Panc1 (cell line): ENCODE data around the gene ZNF683. TPM values are rescaled to one million over a fixed set of nuclear protein-coding genes. Genes with fewer than 3 reads are reported as not detected.
A peak's percentile ranks its signal among the peaks of the same experiment; 100 is the strongest.

Experiments
- ATAC-seq: fragments of 200-7000 bp; cut with Tn5 transposase; 2 replicates; pipeline ENCODE4 v1.9.1; 2020; ENCODE audit warnings: mild to moderate bottlenecking, moderate library complexity
- BruUV-seq: library from RNA; stranded (reverse); fragments of 400-500 nt; replicated peaks from 2 replicates; lab custom pipeline; 2021; lab: Mats Ljungman, UMichigan
- CTCF ChIA-PET: fragments of 300-600 bp; sonication (Branson Sonifier 250); formaldehyde crosslinking; loops from one replicate; lab custom pipeline; 2022; ENCODE audit warnings: antibody characterized with exemption; lab: Charles Lee
- POLR2A ChIA-PET: fragments of 300-600 bp; sonication (Branson Sonifier 250); formaldehyde crosslinking; loops from one replicate; lab custom pipeline; 2022; ENCODE audit warnings: antibody characterized with exemption; lab: Charles Lee
- DNase-seq: peaks from one replicate; pipeline ENCODE4 v3.0.0-alpha.2; 2010; ENCODE audit warnings: low read depth, low spot score
- H3K27ac ChIP-seq: 2 replicates; pipeline ENCODE4 v1.5.1; 2011; ENCODE audit warnings: mild to moderate bottlenecking, low read length, inconsistent platforms
- H3K27me3 ChIP-seq: fragments of 200-500 bp; sonication (Bioruptor generic); 2 replicates; pipeline ENCODE4 v1.6.0; 2014; ENCODE audit warnings: low read length, inconsistent platforms; ENCODE audit not compliant: control insufficient read depth, insufficient read depth
- H3K36me3 ChIP-seq: fragments of 200-500 bp; sonication (Bioruptor generic); 2 replicates; pipeline ENCODE4 v1.5.1; 2014; ENCODE audit warnings: inconsistent platforms, mild to moderate bottlenecking, low read length, moderate library complexity; ENCODE audit not compliant: control insufficient read depth, insufficient read depth
- H3K4me1 ChIP-seq: 2 replicates; pipeline ENCODE4 v1.5.1; 2011; ENCODE audit warnings: inconsistent platforms, mild to moderate bottlenecking, low read length, moderate library complexity; ENCODE audit not compliant: control insufficient read depth, insufficient read depth
- H3K4me3 ChIP-seq, 2 experiments: 2 replicates each; pipeline ENCODE4 v1.5.1; 2011 to 2012; ENCODE audit warnings: low read depth in 2 of 2, low read length in 2 of 2, mild to moderate bottlenecking in 2 of 2, inconsistent platforms in 1 of 2, moderate library complexity in 1 of 2
- H3K9me3 ChIP-seq: fragments of 200-500 bp; sonication (Bioruptor generic); 2 replicates; pipeline ENCODE4 v1.5.1; 2014; ENCODE audit warnings: low read depth, mild to moderate bottlenecking, inconsistent platforms, low read length, moderate library complexity; ENCODE audit not compliant: control insufficient read depth, insufficient read depth
- CTCF ChIP-seq: fragments of 450-650 bp; IDR thresholded peaks from 2 replicates; pipeline ENCODE4 v1.5.1; 2017; ENCODE audit warnings: mild to moderate bottlenecking
- POLR2AphosphoS5 ChIP-seq: IDR thresholded peaks from 2 replicates; pipeline ENCODE4 v1.6.1; 2012; ENCODE audit warnings: mild to moderate bottlenecking, low read depth, low read length, moderate library complexity
- REST ChIP-seq, 2 experiments: IDR thresholded peaks; 2 replicates each; pipeline ENCODE4 v1.6.1; 2011 to 2012; ENCODE audit warnings: low read depth in 2 of 2, control low read depth in 1 of 2, low read length in 1 of 2, mild to moderate bottlenecking in 1 of 2, moderate library complexity in 1 of 2; ENCODE audit not compliant: insufficient read depth in 1 of 2
- SIN3A ChIP-seq: IDR thresholded peaks from 2 replicates; pipeline ENCODE4 v1.6.1; 2012; ENCODE audit warnings: low read depth, mild to moderate bottlenecking, low read length, moderate library complexity, borderline replicate concordance; ENCODE audit not compliant: insufficient read depth
- TCF7L2 ChIP-seq: IDR thresholded peaks from 2 replicates; pipeline ENCODE4 v1.6.1; 2011; ENCODE audit warnings: mild to moderate bottlenecking, low read depth, low read length, inconsistent platforms
- in situ Hi-C: cut with HindIII; loops from 2 replicates; pipeline ENCODE4 v1.10.0; 2016; ENCODE audit warnings: low sequenced_read_pairs, low pct_unique_long_range_greater_than_20kb
- intact Hi-C: fragments of 100-400 bp; cut with micrococcal nuclease; formaldehyde crosslinking; loops from one replicate; pipeline ENCODE4 v1.10.0; 2022; ENCODE audit not compliant: unreplicated experiment
- total RNA-seq: library from RNA; stranded (reverse); gene quantifications from one replicate; pipeline ENCODE4 v1.2.1, GENCODE V29; 2021; ENCODE audit not compliant: unreplicated experiment

Gene ZNF683
- total RNA-seq, 1 experiment from 2014 or later, result not detected

- in situ Hi-C loops, result no loop called here
- POLR2A ChIA-PET, result interaction anchor here (1.1 kb wide), 1 partner anchor 17 kb away, joined by 3 read pairs; no protein-coding TSS in a partner anchor
Measured at GRCh38 chr1:26322042-26322331, 50.6 kb downstream of the ZNF683 start.

GRCh38 chr1:26321315-26322041, 51.1 kb downstream of the ZNF683 start:
- H3K27me3 ChIP-seq, result no peaks in the 10 kb centered on the region
- no peak overlapping the region for H3K27ac ChIP-seq
- no peaks in the 10 kb centered on the region for H3K36me3 ChIP-seq
- H3K9me3 ChIP-seq, result no peaks in the 10 kb centered on the region
- no peaks in the 10 kb centered on the region for H3K4me1 ChIP-seq
- ChIA-PET POLR2A (interaction anchor here (1.1 kb wide), 1 partner anchor 17 kb away, joined by 3 read pairs; no protein-coding TSS in a partner anchor), CTCF (interaction anchor here (1.0 to 2.0 kb wide), 5 partner anchors 10 to 47 kb away, joined by 3 to 11 read pairs (median 4); no protein-coding TSS in a partner anchor)
- TF ChIP-seq CTCF, result peak; percentile 94
- TF ChIP-seq POLR2AphosphoS5, result no peak
- BruUV-seq, result no TSS peak
- in situ Hi-C loops, result no loop called here
- DNase-seq (peak; percentile 61), ATAC-seq (peak; percentile 96)
- intact Hi-C loops, result loop anchor here (2.0 kb wide), 1 partner anchor 37 kb away; no protein-coding TSS in a partner anchor
- no peak overlapping the region for H3K4me3 ChIP-seq

More at GRCh38 chr1:26322042-26322331, 50.6 kb downstream of the ZNF683 start:
- H3K27me3 ChIP-seq, result no peaks in the 10 kb centered on the region
- DNase-seq (no peak), ATAC-seq (no peak)
- no peaks in the 10 kb centered on the region for H3K36me3 ChIP-seq
- intact Hi-C loops, result no loop called here
- H3K4me1 ChIP-seq, result no peaks in the 10 kb centered on the region
- no peaks in the 10 kb centered on the region for H3K9me3 ChIP-seq
- no peak for TF ChIP-seq SIN3A
- no peak for TF ChIP-seq REST (IDR thresholded peaks at IDR 0.05; ENCODE audit: insufficient read depth in 1 of 2, low read depth in 2 of 2, low read length in 1 of 2)
- TF ChIP-seq CTCF, result no peak
- TF ChIP-seq TCF7L2, result no peak
- no peak overlapping the region for H3K27ac ChIP-seq
- H3K4me3 ChIP-seq, result no peak overlapping the region
- CTCF ChIA-PET, result interaction anchor here (1.0 to 2.0 kb wide), 5 partner anchors 11 to 48 kb away, joined by 3 to 11 read pairs (median 4); no protein-coding TSS in a partner anchor
- BruUV-seq, result no TSS peak
